ENCODE results near the gene DOCK2. TPM values are rescaled to one million over a fixed set of nuclear protein-coding genes. Genes with fewer than 3 reads are reported as not detected.
A peak's percentile ranks its signal among the peaks of the same experiment; 100 is the strongest.

The DOCK2 gene
- total and polyA plus RNA-seq, 9 of the 15 experiments (the other 6 are each of a cell fraction or from before 2014, with no cell fraction given) = 4.5 to 42.6 (median 20.5) TPM

- Histone ChIP-seq H3K27ac (ENCODE audit: extremely low read depth, low read depth, low read length) (peak overlapping the region; percentile 31; the same call in 1 of the 3 replicates), H3K9me3 (replicated peaks; ENCODE audit: control insufficient read depth, insufficient read depth, low read depth, low read length) (no peaks in the 10 kb centered on the region), H3K9ac (ENCODE audit: insufficient read depth in 1 of 2, low read depth in 2 of 2, low read length in 2 of 2) (no peak overlapping the region), H3K4me2 (ENCODE audit: insufficient read depth, low read length) (no peak overlapping the region), H3K36me3 (ENCODE audit: control insufficient read depth, insufficient read depth, low read length) (peaks cover 3% of the 10 kb centered on the region; the same call in 2 of the 3 replicates), H3K27me3 (ENCODE audit: control insufficient read depth in 2 of 2, insufficient read depth in 2 of 2, low read length in 2 of 2) (no peaks in the 10 kb centered on the region), H3K79me2 (ENCODE audit: control insufficient read depth, insufficient read depth, low read length) (no peaks in the 10 kb centered on the region), H3K9me1 (ENCODE audit: control insufficient read depth, insufficient read depth, low read length) (no peaks in the 10 kb centered on the region), H3K4me1 (replicated peaks in 1 of 2; ENCODE audit: control insufficient read depth in 2 of 2, insufficient read depth in 2 of 2, low read length in 2 of 2) (peaks cover 0 to 20% of the 10 kb centered on the region in 2 experiments; a peak in 3 of 5 replicates), H3K4me3 (no peak overlapping the region), H4K20me1 (replicated peaks; ENCODE audit: control insufficient read depth, insufficient read depth, low read length) (no peaks in the 10 kb centered on the region), H2AFZ (ENCODE audit: low read depth, low read length) (no peak overlapping the region)
- in situ Hi-C loops (cut with MboI) = no loop called here
- no TSS peak for BruUV-seq (replicated peaks)
- TF ChIP-seq POLR2B (IDR thresholded peaks at IDR 0.05; ENCODE audit: low read depth, partially characterized antibody) = no peak
- TF ChIP-seq HMBOX1 (IDR thresholded peaks at IDR 0.05) = no peak
- TF ChIP-seq PREB (CRISPR knock-in tag; IDR thresholded peaks at IDR 0.05) = no peak
- no peak for TF ChIP-seq ZNF445 (CRISPR knock-in tag; IDR thresholded peaks at IDR 0.05; ENCODE audit: low read depth)
- no peak for TF ChIP-seq TCF3 (CRISPR knock-in tag; IDR thresholded peaks at IDR 0.05)
- TF ChIP-seq SETDB1 (IDR thresholded peaks at IDR 0.05; ENCODE audit: low read length) = no peak
- TF ChIP-seq ZNF253 (CRISPR knock-in tag; conservative IDR thresholded peaks at IDR 0.05) = no peak
- no peak for TF ChIP-seq HDAC3 (IDR thresholded peaks at IDR 0.05; ENCODE audit: borderline replicate concordance, partially characterized antibody)
- no peak for TF ChIP-seq ZNF644 (tag; IDR thresholded peaks at IDR 0.05; ENCODE audit: low read depth)
- WGBS (ENCODE audit: insufficient coverage, low coverage, missing lambda C conversion rate) = 23% methylated on average over 4 of the region's 4 CpGs
- ATAC-seq = peak; percentile 69
- DNase-seq (ENCODE audit: extremely low read depth in 1 of 4, low spot score in 3 of 4) = no peak
- FAIRE-seq = no peak
- intact Hi-C loops (cut with micrococcal nuclease) = loop anchor here (5.0 kb wide), 1 partner anchor 86 kb away; the partner anchor contains the start of gene SPDL1
- ChIA-PET CTCF (ENCODE audit: low intra/inter-chr PET ratio) (no interaction called here), POLR2A (interaction anchor here (0.6 to 0.7 kb wide), 2 partner anchors 158 to 392 kb away, joined by 3 read pairs; no protein-coding TSS in a partner anchor)
These were observed 31.7 kb downstream of the DOCK2 start for GRCh38 chr5:169668732-169669131.

Measured in K562 (cell line).